Psoas muscle (tissue), 8 donors: ENCODE measurements around the gene SEM1. TPM values are rescaled to one million over a fixed set of nuclear protein-coding genes. Genes with fewer than 3 reads are reported as not detected.

Experiments
- ATAC-seq, 4 donors: fragments of 200-7000 bp; cut with Tn5 transposase; one replicate each; pipeline ENCODE4 v1.9.1; 2020; ENCODE audit warnings: moderate library complexity in 3 of 4, mild to moderate bottlenecking in 2 of 4
- DNase-seq, 2 donors: peaks; one replicate each; pipeline ENCODE4 v3.0.0-alpha.2; 2020
- H3K27ac ChIP-seq: fragments of 200-600 bp; one replicate; pipeline ENCODE4 v1.8.0; 2022
- H3K27me3 ChIP-seq, 3 donors: fragments of 200-600 bp in 1 of 3; one replicate each; pipeline versions ENCODE4 v1.6.1 to v1.8.0; 2013 to 2022; ENCODE audit warnings: low read length in 2 of 3, mild to moderate bottlenecking in 2 of 3, moderate library complexity in 1 of 3; ENCODE audit not compliant: insufficient read depth in 3 of 3
- H3K36me3 ChIP-seq, 2 donors: fragments of 200-600 bp in 1 of 2; one replicate each; pipeline versions ENCODE4 v1.6.1 to v1.8.0; 2013 to 2022; ENCODE audit warnings: low read depth in 1 of 2, mild to moderate bottlenecking in 1 of 2, moderate library complexity in 1 of 2; ENCODE audit not compliant: insufficient read depth in 1 of 2
- H3K4me1 ChIP-seq: fragments of 200-600 bp; one replicate; pipeline ENCODE4 v1.8.0; 2022
- H3K4me3 ChIP-seq: fragments of 200-600 bp; one replicate; pipeline ENCODE4 v1.8.0; 2022; ENCODE audit warnings: mild to moderate bottlenecking
- H3K9me3 ChIP-seq: fragments of 200-600 bp; one replicate; pipeline ENCODE4 v1.8.0; 2022
- CTCF ChIP-seq: fragments of 200-600 bp; IDR thresholded peaks from one replicate; pipeline ENCODE4 v1.8.0; 2022; ENCODE audit warnings: antibody characterized with exemption
- WGBS, 3 donors: extraction: QIAGEN DNeasy Blood & Tissue Kit; methylation state at CpG; one replicate each; pipeline versions ENCODE4 v1.1.6 to v1.1.7; 2013; 5-methylcytosine and 5-hydroxymethylcytosine counted together
- intact Hi-C, 2 donors: fragments of 100-400 bp; cut with DNase I; formaldehyde crosslinking; loops; one replicate each; pipeline versions ENCODE4 v1.11.0 to v1.14.2; 2022
- polyA plus RNA-seq, 3 donors: library from polyadenylated mRNA; stranded (reverse); fragments of 200-250 nt; gene quantifications; one replicate each; pipeline ENCODE4 v1.2.3, GENCODE V29; 2013
- total RNA-seq, 4 donors: library from RNA; stranded (reverse); fragmentation: NEBNext Ultra II Directional in 2 of 4; extraction: Animal tissue kit (Norgen Biotek cat#: 25700) in 2 of 4; gene quantifications; one replicate each; pipeline versions ENCODE4 v1.2.1 to v1.2.4, GENCODE V29; 2021 to 2023
- donor health status: healthy with polysubstance abuse.
- donor health status: DM: no; HTN: no; CAD: no; lungs with moderate emphysema.
- donor health status: Bipolar disorder and iron deficiency.
- donor health status: healthy.
- donor health status: DM: yes; HTN: yes; CAD: no.
- donor health status: DM: no; HTN: no; CAD: no.
- donor health status: DM: no; HTN: no; CAD: no.
- donor health status: DM: yes; HTN: yes; CAD: no.

Gene SEM1
- total and polyA plus RNA-seq, 7 donors: 30.5 to 107 (median 69.9) TPM

- intact Hi-C loops: no loop called here
- H3K27ac ChIP-seq: no peak overlapping the region
- whole genome bisulfite sequencing, 3 donors: 39 to 46% (median 45%) methylated on average over 1 of the region's 1 CpG
- no peak overlapping the region for H3K4me3 ChIP-seq
- TF ChIP-seq CTCF: no peak
- no peaks in the 10 kb centered on the region for H3K9me3 ChIP-seq
- peaks cover 2 to 26% (median 9%) of the 10 kb centered on the region in 3 donors for H3K27me3 ChIP-seq
- no peaks in the 10 kb centered on the region for H3K36me3 ChIP-seq
- DNase-seq: no peak
- ATAC-seq: no peak
- no peaks in the 10 kb centered on the region for H3K4me1 ChIP-seq
These were observed 29.5 kb upstream of the SEM1 start for GRCh38 chr7:96739167-96739566.

GRCh38 chr7:96738705-96739104, 29.1 kb upstream of the SEM1 start:
- TF ChIP-seq CTCF: no peak
- Histone ChIP-seq H3K36me3 (no peaks in the 10 kb centered on the region), H3K4me3 (no peak overlapping the region), H3K27me3 (peaks cover 2 to 26% (median 9%) of the 10 kb centered on the region in 3 donors), H3K4me1 (no peaks in the 10 kb centered on the region), H3K9me3 (no peaks in the 10 kb centered on the region), H3K27ac (no peak overlapping the region)
- ATAC-seq (no peak), DNase-seq (no peak)
- intact Hi-C loops: no loop called here
- 88 to 91% (median 90%) methylated on average over 2 of the region's 2 CpGs for WGBS, 3 donors

- H3K27me3 ChIP-seq: peaks cover 2 to 26% (median 9%) of the 10 kb centered on the region in 3 donors
- ATAC-seq (no peak), DNase-seq (no peak)
- intact Hi-C loops: no loop called here
- TF ChIP-seq CTCF: no peak
- H3K27ac ChIP-seq: no peak overlapping the region
- H3K4me1 ChIP-seq: no peaks in the 10 kb centered on the region
- no peaks in the 10 kb centered on the region for H3K36me3 ChIP-seq
- no peaks in the 10 kb centered on the region for H3K9me3 ChIP-seq
- H3K4me3 ChIP-seq: no peak overlapping the region
- WGBS, 3 donors: 58 to 66% (median 59%) methylated on average over 3 of the region's 3 CpGs
These were observed 28.0 kb upstream of the SEM1 start for GRCh38 chr7:96737545-96738050.

- DNase-seq: no peak
- Histone ChIP-seq H3K27ac (no peak overlapping the region), H3K36me3 (no peaks in the 10 kb centered on the region), H3K4me3 (no peak overlapping the region), H3K4me1 (no peaks in the 10 kb centered on the region), H3K27me3 (peaks cover 0 to 8% (median 5%) of the 10 kb centered on the region in 3 donors), H3K9me3 (no peaks in the 10 kb centered on the region)
- no peak for TF ChIP-seq CTCF
- intact Hi-C loops: no loop called here
- 58 to 67% (median 61%) methylated on average over 2 of the region's 2 CpGs for WGBS, 3 donors
- ATAC-seq: no peak
These were observed 24.7 kb upstream of the SEM1 start for GRCh38 chr7:96734343-96734742.

GRCh38 chr7:96729820-96730219, 20.2 kb upstream of the SEM1 start:
- WGBS, 3 donors: 81 to 94% (median 89%) methylated on average over 2 of the region's 2 CpGs
- H3K9me3 ChIP-seq: no peaks in the 10 kb centered on the region
- no peaks in the 10 kb centered on the region for H3K4me1 ChIP-seq
- H3K4me3 ChIP-seq: no peak overlapping the region
- DNase-seq (no peak), ATAC-seq (no peak)
- H3K36me3 ChIP-seq: no peaks in the 10 kb centered on the region
- no peak overlapping the region for H3K27ac ChIP-seq
- no peaks in the 10 kb centered on the region for H3K27me3 ChIP-seq
- no peak for TF ChIP-seq CTCF
- intact Hi-C loops: no loop called here
